GM21423 (cell line): ENCODE results near the gene CDK4.
"Not testable (repeated sequence)": the region's sequence is repeated elsewhere in the genome, so short reads cannot be mapped to it uniquely, and the experiment has no call there.

Experiments used
- ATAC-seq: cut with Tn5 transposase; IDR thresholded peaks from one replicate; pipeline ENCODE4 v1.9.1; 2021; ENCODE audit warnings: mild to moderate bottlenecking, moderate library complexity; ENCODE audit not compliant: unreplicated experiment

CDK4 gene

GRCh38 chr12:57727758-57728395, 24.2 kb downstream of the CDK4 start:
- no peak for ATAC-seq

- ATAC-seq: no peak
Measured at GRCh38 chr12:57726884-57727757, 25.0 kb downstream of the CDK4 start.

GRCh38 chr12:57726151-57726883, 25.8 kb downstream of the CDK4 start:
- no peak for ATAC-seq

- ATAC-seq: no peak
Measured at GRCh38 chr12:57725851-57726150, 26.3 kb downstream of the CDK4 start.

- no peak for ATAC-seq
Measured at GRCh38 chr12:57724936-57725740, 27.0 kb downstream of the CDK4 start.

- no peak for ATAC-seq
Measured at GRCh38 chr12:57724003-57724935, 27.8 kb downstream of the CDK4 start.

GRCh38 chr12:57723630-57723962, 28.5 kb downstream of the CDK4 start:
- no peak for ATAC-seq

GRCh38 chr12:57722716-57723629, 29.1 kb downstream of the CDK4 start:
- ATAC-seq: no peak

GRCh38 chr12:57721846-57722608, 30.1 kb downstream of the CDK4 start:
- ATAC-seq: not testable (repeated sequence)

- ATAC-seq: no peak
Measured at GRCh38 chr12:57720606-57721595, 31.2 kb downstream of the CDK4 start.

- ATAC-seq: no peak
Measured at GRCh38 chr12:57719777-57720605, 32.1 kb downstream of the CDK4 start.

GRCh38 chr12:57718641-57719528, 33.2 kb downstream of the CDK4 start:
- ATAC-seq: no peak

- no peak for ATAC-seq
Measured at GRCh38 chr12:57717846-57718640, 34.1 kb downstream of the CDK4 start.

GRCh38 chr12:57717131-57717530, 35.0 kb downstream of the CDK4 start:
- no peak for ATAC-seq
